H9 (cell line): ENCODE results near the gene INSIG1. TPM values are rescaled to one million over a fixed set of nuclear protein-coding genes. Genes with fewer than 3 reads are reported as not detected.

Experiments used
- DNase-seq: peaks from one replicate; pipeline ENCODE4 v3.0.0-alpha.2; 2017
- H2AFZ ChIP-seq: one replicate; pipeline ENCODE4 v1.6.1; 2013; ENCODE audit warnings: mild to moderate bottlenecking, low read length, control low read depth, moderate library complexity
- H2AK5ac ChIP-seq: 2 replicates; pipeline ENCODE4 v1.6.1; 2013; ENCODE audit warnings: low read length, control low read depth, mixed read lengths; ENCODE audit not compliant: insufficient read length
- H2BK120ac ChIP-seq: one replicate; pipeline ENCODE4 v1.6.1; 2013; ENCODE audit warnings: low read depth, mild to moderate bottlenecking, low read length, control low read depth, inconsistent platforms; ENCODE audit not compliant: poor library complexity, severe bottlenecking
- H2BK12ac ChIP-seq: 2 replicates; pipeline ENCODE4 v1.6.1; 2013; ENCODE audit warnings: low read length, control low read depth, mixed read lengths, low read depth; ENCODE audit not compliant: insufficient read length
- H2BK15ac ChIP-seq: 2 replicates; pipeline ENCODE4 v1.6.1; 2013; ENCODE audit warnings: low read depth, low read length, control low read depth
- H2BK20ac ChIP-seq: one replicate; pipeline ENCODE4 v1.6.1; 2013; ENCODE audit warnings: low read depth, mild to moderate bottlenecking, low read length, control low read depth, inconsistent platforms; ENCODE audit not compliant: poor library complexity, severe bottlenecking
- H2BK5ac ChIP-seq: 2 replicates; pipeline ENCODE4 v1.6.1; 2013; ENCODE audit warnings: low read length, control low read depth, mixed read lengths; ENCODE audit not compliant: insufficient read length
- H3K14ac ChIP-seq: 2 replicates; pipeline ENCODE4 v1.6.1; 2013; ENCODE audit warnings: low read length, control low read depth; ENCODE audit not compliant: insufficient read depth
- H3K18ac ChIP-seq: 2 replicates; pipeline ENCODE4 v1.6.1; 2013; ENCODE audit warnings: low read depth, mild to moderate bottlenecking, mixed read lengths, low read length, control low read depth; ENCODE audit not compliant: insufficient read length
- H3K23ac ChIP-seq: 2 replicates; pipeline ENCODE4 v1.6.1; 2013; ENCODE audit warnings: low read length, control low read depth, mixed read lengths, low read depth; ENCODE audit not compliant: insufficient read length
- H3K23me2 ChIP-seq: 2 replicates; pipeline ENCODE4 v1.6.1; 2013; ENCODE audit warnings: low read depth, mild to moderate bottlenecking, mixed read lengths, low read length, control low read depth; ENCODE audit not compliant: insufficient read length, poor library complexity, severe bottlenecking
- H3K27ac ChIP-seq: 2 replicates; pipeline ENCODE4 v1.5.1; 2013; ENCODE audit warnings: low read length, control low read depth, mixed read lengths, low read depth; ENCODE audit not compliant: insufficient read length
- H3K27me3 ChIP-seq: 2 replicates; pipeline ENCODE4 v1.6.1; 2013; ENCODE audit warnings: low read length, control low read depth, inconsistent platforms; ENCODE audit not compliant: insufficient read depth
- H3K4ac ChIP-seq: 2 replicates; pipeline ENCODE4 v1.6.1; 2013; ENCODE audit warnings: low read depth, mild to moderate bottlenecking, control low read depth, inconsistent platforms, low read length, moderate library complexity
- H3K4me1 ChIP-seq: 2 replicates; pipeline ENCODE4 v1.6.1; 2013; ENCODE audit warnings: low read length, control low read depth, inconsistent platforms; ENCODE audit not compliant: insufficient read depth
- H3K4me2 ChIP-seq: 2 replicates; pipeline ENCODE4 v1.6.1; 2013; ENCODE audit warnings: low read length, control low read depth, mixed read lengths; ENCODE audit not compliant: insufficient read length, insufficient read depth
- H3K56ac ChIP-seq: 2 replicates; pipeline ENCODE4 v1.6.1; 2013; ENCODE audit warnings: low read depth, mild to moderate bottlenecking, mixed read lengths, low read length, control low read depth; ENCODE audit not compliant: insufficient read length
- H3K79me1 ChIP-seq: 2 replicates; pipeline ENCODE4 v1.6.1; 2013; ENCODE audit warnings: low read depth, mild to moderate bottlenecking, moderate library complexity, low read length, control low read depth, inconsistent platforms; ENCODE audit not compliant: insufficient read depth, poor library complexity, severe bottlenecking
- H3K79me2 ChIP-seq: 2 replicates; pipeline ENCODE4 v1.6.1; 2013; ENCODE audit warnings: low read length, control low read depth, inconsistent platforms; ENCODE audit not compliant: insufficient read depth
- H3K9ac ChIP-seq: 2 replicates; pipeline ENCODE4 v1.6.1; 2013; ENCODE audit warnings: low read length, control low read depth, mixed read lengths; ENCODE audit not compliant: insufficient read length; ENCODE audit errors: extremely low read depth
- H3K9me3 ChIP-seq: one replicate; pipeline ENCODE4 v1.6.1; 2013; ENCODE audit warnings: low read depth, low read length, inconsistent platforms; ENCODE audit not compliant: control insufficient read depth
- H3T11ph ChIP-seq: one replicate; pipeline ENCODE4 v1.6.1; 2013; ENCODE audit warnings: mild to moderate bottlenecking, low read length, control low read depth, inconsistent platforms
- H4K20me1 ChIP-seq: one replicate; pipeline ENCODE4 v1.6.1; 2013; ENCODE audit not compliant: control insufficient read depth, insufficient read length, insufficient read depth
- H4K5ac ChIP-seq: 2 replicates; pipeline ENCODE4 v1.6.1; 2013; ENCODE audit warnings: low read depth, mild to moderate bottlenecking, mixed read lengths, low read length, control low read depth; ENCODE audit not compliant: insufficient read length
- H4K8ac ChIP-seq: replicated peaks from 2 replicates; pipeline ENCODE4 v1.6.1; 2013; ENCODE audit warnings: low read length, control low read depth, mixed read lengths, low read depth; ENCODE audit not compliant: insufficient read length
- H4K91ac ChIP-seq: 2 replicates; pipeline ENCODE4 v1.6.1; 2013; ENCODE audit warnings: low read depth, mild to moderate bottlenecking, moderate library complexity, mixed read lengths, low read length, control low read depth; ENCODE audit not compliant: insufficient read length
- H3K27ac Mint-ChIP-seq, 3 experiments: 2 replicates in 2 of 3; 3 replicates in 1 of 3; pipeline ENCODE4 v1.8.0; 2020 to 2021; ENCODE audit warnings: mixed read lengths in 3 of 3, mild to moderate bottlenecking in 1 of 3, moderate library complexity in 1 of 3
- H3K27me3 Mint-ChIP-seq: 2 replicates; pipeline ENCODE4 v1.8.0; 2021; ENCODE audit warnings: low read depth, mild to moderate bottlenecking, moderate library complexity, mixed read lengths
- H3K36me3 Mint-ChIP-seq, 3 experiments: 2 replicates in 2 of 3; 3 replicates in 1 of 3; pipeline ENCODE4 v1.8.0; 2020 to 2021; ENCODE audit warnings: low read depth in 3 of 3, mixed read lengths in 3 of 3; ENCODE audit not compliant: insufficient read depth in 1 of 3
- H3K4me1 Mint-ChIP-seq, 2 experiments: 2 replicates each; pipeline ENCODE4 v1.8.0; 2020; ENCODE audit warnings: mixed read lengths in 2 of 2
- H3K4me3 Mint-ChIP-seq, 2 experiments: 2 replicates in 1 of 2; 3 replicates in 1 of 2; pipeline ENCODE4 v1.8.0; 2020 to 2021; ENCODE audit warnings: mild to moderate bottlenecking in 2 of 2, mixed read lengths in 2 of 2, moderate library complexity in 1 of 2
- H3K9me3 Mint-ChIP-seq, 2 experiments: 2 replicates in 1 of 2; 3 replicates in 1 of 2; pipeline ENCODE4 v1.8.0; 2020; ENCODE audit warnings: mild to moderate bottlenecking in 2 of 2, mixed read lengths in 2 of 2, moderate library complexity in 1 of 2
- CTCF ChIP-seq: fragments of 200-600 bp; sonication (generic); conservative IDR thresholded peaks from 3 replicates; pipeline ENCODE4 v1.8.0; 2021; ENCODE audit warnings: antibody characterized with exemption, mild to moderate bottlenecking
- WGBS: extraction: QIAGEN DNeasy Blood & Tissue Kit; methylation state at CpG from one replicate; pipeline ENCODE4 v1.1.7; 2013; ENCODE audit warnings: missing lambda C conversion rate, low lambda C conversion rate, mixed read lengths; ENCODE audit not compliant: insufficient read length; ENCODE audit errors: extremely low coverage; 5-methylcytosine and 5-hydroxymethylcytosine counted together
- total RNA-seq: library from RNA; stranded (reverse); gene quantifications from 2 replicates; pipeline ENCODE4 v1.2.1, GENCODE V29; 2021

The INSIG1 gene
- total RNA-seq, 1 experiment from 2014 or later = 23.3 TPM

GRCh38 chr7:155291729-155292128 lies 5.9 kb upstream of the INSIG1 start:
- no peak overlapping the region for H3K27ac Mint-ChIP-seq
- H3K4me1 Mint-ChIP-seq = peaks cover 17 to 18% of the 10 kb centered on the region in 2 experiments
- peaks cover 3% of the 10 kb centered on the region for H3K23me2 ChIP-seq
- peaks cover 0 to 9% (median 5%) of the 10 kb centered on the region in 3 experiments; a peak in 3 of 7 replicates for H3K36me3 Mint-ChIP-seq
- no peak overlapping the region for H2BK5ac ChIP-seq
- no peak overlapping the region for H3K4ac ChIP-seq
- no peak overlapping the region for H3K4me2 ChIP-seq
- H3K23ac ChIP-seq = no peak overlapping the region
- H2BK120ac ChIP-seq = no peak overlapping the region
- no peak overlapping the region for H4K91ac ChIP-seq
- no peak overlapping the region for H4K8ac ChIP-seq
- H3K9ac ChIP-seq = no peak overlapping the region
- H3K27me3 Mint-ChIP-seq = peaks cover 13% of the 10 kb centered on the region
- H3K4me1 ChIP-seq = 0 out of 2 replicates have a peak, but pooled peaks cover 3% of the 10 kb centered on the region
- H2BK12ac ChIP-seq = no peak overlapping the region
- no peak overlapping the region for H2AFZ ChIP-seq
- H3K27me3 ChIP-seq = no peaks in the 10 kb centered on the region
- DNase-seq = no peak
- H3K27ac ChIP-seq = no peak overlapping the region
- WGBS = no CpG with 5 or more reads among the region's 5 CpGs
- no peaks in the 10 kb centered on the region for H4K20me1 ChIP-seq
- H3K79me1 ChIP-seq = no peaks in the 10 kb centered on the region
- no peak overlapping the region for H2AK5ac ChIP-seq
- no peak overlapping the region for H4K5ac ChIP-seq
- no peaks in the 10 kb centered on the region for H3K79me2 ChIP-seq
- no peak overlapping the region for H2BK15ac ChIP-seq
- no peak overlapping the region for H3K18ac ChIP-seq
- TF ChIP-seq CTCF = no peak
- peaks cover 3 to 4% of the 10 kb centered on the region in 2 experiments; a peak in 2 of 5 replicates for H3K9me3 Mint-ChIP-seq
- H3K14ac ChIP-seq = no peak overlapping the region
- H3T11ph ChIP-seq = no peak overlapping the region
- no peak overlapping the region for H3K4me3 Mint-ChIP-seq
- no peak overlapping the region for H3K56ac ChIP-seq
- H2BK20ac ChIP-seq = no peak overlapping the region
- no peaks in the 10 kb centered on the region for H3K9me3 ChIP-seq
